Cardiac fibroblast (primary cell): Measurements from ENCODE around the gene TSPEAR.

Source experiments
- DNase-seq, 2 donors: peaks; one replicate each; pipeline versions ENCODE4 v3.0.0 to v3.0.0-alpha.2; 2010; ENCODE audit warnings: low read depth in 2 of 2
- H3K4me3 ChIP-seq, 2 donors: replicated peaks in 1 of 2; 1 replicate in 1 of 2; 2 replicates in 1 of 2; pipeline ENCODE4 v1.5.1; 2011; ENCODE audit warnings: low read depth in 2 of 2, low read length in 2 of 2, mild to moderate bottlenecking in 2 of 2, moderate library complexity in 1 of 2
- CTCF ChIP-seq: IDR thresholded peaks from one replicate; pipeline ENCODE4 v1.5.1; 2011; ENCODE audit warnings: low read depth, mild to moderate bottlenecking, low read length, inconsistent platforms

The TSPEAR gene

GRCh38 chr21:44711327-44712202 lies at the start of gene TSPEAR:
Gene TSPEAR (minus strand): TSS chr21:44711572. CDS start chr21:44711514, 58 bp downstream.
- no peak for TF ChIP-seq CTCF
- no peak within 1 kb of the TSS for H3K4me3 ChIP-seq
- no peak for DNase-seq

GRCh38 chr21:44760376-44760775 lies 49.0 kb upstream of the TSPEAR start:
- no peak overlapping the region for H3K4me3 ChIP-seq
- no peak for TF ChIP-seq CTCF
- DNase-seq = no peak

- TF ChIP-seq CTCF = no peak
- no peak overlapping the region for H3K4me3 ChIP-seq
- DNase-seq = no peak
Observed at GRCh38 chr21:44759628-44760285, 48.4 kb upstream of the TSPEAR start.

- no peak for DNase-seq
- no peak overlapping the region for H3K4me3 ChIP-seq
- TF ChIP-seq CTCF = no peak
Observed at GRCh38 chr21:44758781-44759627, 47.6 kb upstream of the TSPEAR start.

- TF ChIP-seq CTCF = no peak
- no peak overlapping the region for H3K4me3 ChIP-seq
- DNase-seq = no peak
Observed at GRCh38 chr21:44758141-44758561, 46.8 kb upstream of the TSPEAR start.

GRCh38 chr21:44757731-44758130 lies 46.4 kb upstream of the TSPEAR start:
- no peak for TF ChIP-seq CTCF
- DNase-seq = no peak
- H3K4me3 ChIP-seq = no peak overlapping the region
